Measurements from ENCODE around the gene TMEM94. TPM values are rescaled to one million over a fixed set of nuclear protein-coding genes. Genes with fewer than 3 reads are reported as not detected.

The TMEM94 gene
- total RNA-seq, 1 experiment from 2014 or later = 129 TPM

DNA sequence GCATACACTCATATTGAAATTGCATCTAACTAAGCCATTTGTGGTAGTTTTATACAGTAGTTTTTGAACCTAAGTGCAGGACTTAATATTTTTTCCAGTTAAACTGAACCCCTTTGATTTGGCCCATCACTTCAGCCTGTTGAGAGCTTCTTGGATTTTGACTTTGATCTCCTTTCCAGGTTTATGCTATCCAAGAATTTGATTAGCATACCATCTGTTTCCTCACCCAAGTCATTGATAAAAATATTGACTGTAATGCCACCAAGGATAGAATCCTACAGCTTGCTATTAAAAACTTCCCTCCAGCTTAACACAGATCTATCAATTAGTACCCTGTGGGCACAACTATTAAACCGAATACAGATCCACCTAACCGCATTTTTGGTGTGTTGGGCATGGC, 7.2 kb downstream of the TMEM94 start:
- Histone ChIP-seq H3K9me3 (ENCODE audit: control insufficient read depth, insufficient read depth, low read depth, low read length) (no peaks in the 10 kb centered on the region), H3K4me1 (ENCODE audit: control insufficient read depth, insufficient read depth, low read length) (peaks cover 12% of the 10 kb centered on the region), H3K4me3 (ENCODE audit: low read depth in 2 of 2, low read length in 2 of 2) (no peak overlapping the region), H3K27me3 (ENCODE audit: control insufficient read depth, insufficient read depth, low read length) (no peaks in the 10 kb centered on the region), H3K27ac (ENCODE audit: low read length) (no peak overlapping the region), H3K36me3 (ENCODE audit: control insufficient read depth, insufficient read depth, low read length) (no peaks in the 10 kb centered on the region)
- TF ChIP-seq, protein P1, sequence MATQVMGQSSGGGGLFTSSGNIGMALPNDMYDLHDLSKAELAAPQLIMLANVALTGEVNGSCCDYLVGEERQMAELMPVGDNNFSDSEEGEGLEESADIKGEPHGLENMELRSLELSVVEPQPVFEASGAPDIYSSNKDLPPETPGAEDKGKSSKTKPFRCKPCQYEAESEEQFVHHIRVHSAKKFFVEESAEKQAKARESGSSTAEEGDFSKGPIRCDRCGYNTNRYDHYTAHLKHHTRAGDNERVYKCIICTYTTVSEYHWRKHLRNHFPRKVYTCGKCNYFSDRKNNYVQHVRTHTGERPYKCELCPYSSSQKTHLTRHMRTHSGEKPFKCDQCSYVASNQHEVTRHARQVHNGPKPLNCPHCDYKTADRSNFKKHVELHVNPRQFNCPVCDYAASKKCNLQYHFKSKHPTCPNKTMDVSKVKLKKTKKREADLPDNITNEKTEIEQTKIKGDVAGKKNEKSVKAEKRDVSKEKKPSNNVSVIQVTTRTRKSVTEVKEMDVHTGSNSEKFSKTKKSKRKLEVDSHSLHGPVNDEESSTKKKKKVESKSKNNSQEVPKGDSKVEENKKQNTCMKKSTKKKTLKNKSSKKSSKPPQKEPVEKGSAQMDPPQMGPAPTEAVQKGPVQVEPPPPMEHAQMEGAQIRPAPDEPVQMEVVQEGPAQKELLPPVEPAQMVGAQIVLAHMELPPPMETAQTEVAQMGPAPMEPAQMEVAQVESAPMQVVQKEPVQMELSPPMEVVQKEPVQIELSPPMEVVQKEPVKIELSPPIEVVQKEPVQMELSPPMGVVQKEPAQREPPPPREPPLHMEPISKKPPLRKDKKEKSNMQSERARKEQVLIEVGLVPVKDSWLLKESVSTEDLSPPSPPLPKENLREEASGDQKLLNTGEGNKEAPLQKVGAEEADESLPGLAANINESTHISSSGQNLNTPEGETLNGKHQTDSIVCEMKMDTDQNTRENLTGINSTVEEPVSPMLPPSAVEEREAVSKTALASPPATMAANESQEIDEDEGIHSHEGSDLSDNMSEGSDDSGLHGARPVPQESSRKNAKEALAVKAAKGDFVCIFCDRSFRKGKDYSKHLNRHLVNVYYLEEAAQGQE (IDR thresholded peaks at IDR 0.05; ENCODE audit: insufficient read depth in 1 of 2, low read depth in 2 of 2, low read length in 1 of 2) = no peak
- TF ChIP-seq TCF7L2 (IDR thresholded peaks at IDR 0.05; ENCODE audit: low read depth, low read length) (no peak), SIN3A (IDR thresholded peaks at IDR 0.05; ENCODE audit: borderline replicate concordance, insufficient read depth, low read depth, low read length) (no peak)
- TF ChIP-seq, protein P2, sequence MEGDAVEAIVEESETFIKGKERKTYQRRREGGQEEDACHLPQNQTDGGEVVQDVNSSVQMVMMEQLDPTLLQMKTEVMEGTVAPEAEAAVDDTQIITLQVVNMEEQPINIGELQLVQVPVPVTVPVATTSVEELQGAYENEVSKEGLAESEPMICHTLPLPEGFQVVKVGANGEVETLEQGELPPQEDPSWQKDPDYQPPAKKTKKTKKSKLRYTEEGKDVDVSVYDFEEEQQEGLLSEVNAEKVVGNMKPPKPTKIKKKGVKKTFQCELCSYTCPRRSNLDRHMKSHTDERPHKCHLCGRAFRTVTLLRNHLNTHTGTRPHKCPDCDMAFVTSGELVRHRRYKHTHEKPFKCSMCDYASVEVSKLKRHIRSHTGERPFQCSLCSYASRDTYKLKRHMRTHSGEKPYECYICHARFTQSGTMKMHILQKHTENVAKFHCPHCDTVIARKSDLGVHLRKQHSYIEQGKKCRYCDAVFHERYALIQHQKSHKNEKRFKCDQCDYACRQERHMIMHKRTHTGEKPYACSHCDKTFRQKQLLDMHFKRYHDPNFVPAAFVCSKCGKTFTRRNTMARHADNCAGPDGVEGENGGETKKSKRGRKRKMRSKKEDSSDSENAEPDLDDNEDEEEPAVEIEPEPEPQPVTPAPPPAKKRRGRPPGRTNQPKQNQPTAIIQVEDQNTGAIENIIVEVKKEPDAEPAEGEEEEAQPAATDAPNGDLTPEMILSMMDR (IDR thresholded peaks at IDR 0.05) = no peak
- in situ Hi-C loops (cut with HindIII; ENCODE audit: low pct_unique_long_range_greater_than_20kb, low sequenced_read_pairs) = no loop called here
- intact Hi-C loops (cut with micrococcal nuclease; ENCODE audit: unreplicated experiment) = no loop called here
- no peak for DNase-seq (ENCODE audit: low read depth, low spot score)
- POLR2A ChIA-PET = no interaction called here
- BruUV-seq (replicated peaks) = no TSS peak
- CTCF ChIA-PET = interaction anchor here (0.5 kb wide), 1 partner anchor 145 kb away, joined by 6 read pairs; no protein-coding TSS in a partner anchor
- ATAC-seq = no peak

DNA sequence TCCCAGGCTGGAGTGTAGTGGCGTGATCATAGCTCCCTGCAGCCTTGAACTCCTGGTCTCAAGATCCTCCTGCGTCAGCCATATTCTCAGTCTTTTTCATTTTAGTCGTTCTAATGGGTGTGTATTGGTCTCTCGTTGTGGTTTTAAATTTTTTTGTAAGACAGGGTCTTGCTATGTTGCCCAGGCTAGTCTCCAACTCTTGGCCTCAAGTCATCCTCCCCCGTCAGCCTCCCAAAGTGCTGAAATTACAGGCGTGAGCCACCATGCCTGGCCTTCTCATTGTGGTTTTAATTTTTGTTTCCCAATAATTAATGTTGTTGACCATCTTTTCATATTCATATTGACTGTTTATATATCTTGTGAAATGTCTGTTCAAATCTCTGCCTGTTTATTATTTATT, 8.6 kb downstream of the TMEM94 start:
- no peak overlapping the region for H3K27ac ChIP-seq (ENCODE audit: low read length)
- DNase-seq (ENCODE audit: low read depth, low spot score) (no peak), ATAC-seq (no peak)
- TF ChIP-seq, protein P1 (IDR thresholded peaks at IDR 0.05; ENCODE audit: insufficient read depth in 1 of 2, low read depth in 2 of 2, low read length in 1 of 2) = no peak
- TF ChIP-seq TCF7L2 (IDR thresholded peaks at IDR 0.05; ENCODE audit: low read depth, low read length) (no peak), POLR2AphosphoS5 (IDR thresholded peaks at IDR 0.05; ENCODE audit: low read depth, low read length) (no peak), SIN3A (IDR thresholded peaks at IDR 0.05; ENCODE audit: borderline replicate concordance, insufficient read depth, low read depth, low read length) (no peak)
- TF ChIP-seq, protein P2 (IDR thresholded peaks at IDR 0.05) = no peak
- intact Hi-C loops (cut with micrococcal nuclease; ENCODE audit: unreplicated experiment) (no loop called here), in situ Hi-C loops (cut with HindIII; ENCODE audit: low pct_unique_long_range_greater_than_20kb, low sequenced_read_pairs) (no loop called here)
- BruUV-seq (replicated peaks) = no TSS peak
- CTCF ChIA-PET = no interaction called here
- H3K36me3 ChIP-seq (ENCODE audit: control insufficient read depth, insufficient read depth, low read length) = no peaks in the 10 kb centered on the region
- POLR2A ChIA-PET = interaction anchor here (0.7 kb wide), 1 partner anchor 9 kb away, joined by 3 read pairs; the partner anchor contains the start of gene TMEM94
- H3K4me1 ChIP-seq (ENCODE audit: control insufficient read depth, insufficient read depth, low read length) = peaks cover 2% of the 10 kb centered on the region
- H3K27me3 ChIP-seq (ENCODE audit: control insufficient read depth, insufficient read depth, low read length) = no peaks in the 10 kb centered on the region
- H3K4me3 ChIP-seq (ENCODE audit: low read depth in 2 of 2, low read length in 2 of 2) = no peak overlapping the region
- no peaks in the 10 kb centered on the region for H3K9me3 ChIP-seq (ENCODE audit: control insufficient read depth, insufficient read depth, low read depth, low read length)
